Occipital lobe (tissue), 2 donors: ENCODE data around the gene FAXDC2. TPM values are rescaled to one million over a fixed set of nuclear protein-coding genes. Genes with fewer than 3 reads are reported as not detected.

Experiments used
- small RNA-seq: library from RNA; depleted of rRNA; stranded (forward); fragments of <200 nt; gene quantifications from one replicate; pipeline ENCODE3, GENCODE V24; 2014
- total RNA-seq: library from RNA; depleted of rRNA; stranded (reverse); fragments of >200 nt; gene quantifications from one replicate; pipeline ENCODE4 v1.2.3, GENCODE V29; 2014

The FAXDC2 gene
- total RNA-seq, 1 donor from 2014 or later, result 7.2 TPM

Small RNA genes lying within 50 kb of the gene (small RNA-seq; reads per million reads assigned to genes)
- not detected for gene MIR378H

Other genes with a start within 250 kb of the FAXDC2 start
- gene LARP1, start 95.2 kb downstream of the FAXDC2 start, total RNA-seq, result 37.4 TPM
- 139 TPM for gene CNOT8, start 8.0 kb upstream of the FAXDC2 start, total RNA-seq
- gene GEMIN5, start 87.6 kb upstream of the FAXDC2 start, total RNA-seq, result 23.1 TPM
- 42.1 TPM for gene MRPL22, start 90.5 kb upstream of the FAXDC2 start, total RNA-seq
- 0.16 TPM for gene KIF4B, start 163.2 kb upstream of the FAXDC2 start, total RNA-seq